Measurements from ENCODE around the gene PRDM7. TPM values are rescaled to one million over a fixed set of nuclear protein-coding genes. Genes with fewer than 3 reads are reported as not detected.

The PRDM7 gene
- total RNA-seq, 3 donors from 2014 or later: not detected

DNA sequence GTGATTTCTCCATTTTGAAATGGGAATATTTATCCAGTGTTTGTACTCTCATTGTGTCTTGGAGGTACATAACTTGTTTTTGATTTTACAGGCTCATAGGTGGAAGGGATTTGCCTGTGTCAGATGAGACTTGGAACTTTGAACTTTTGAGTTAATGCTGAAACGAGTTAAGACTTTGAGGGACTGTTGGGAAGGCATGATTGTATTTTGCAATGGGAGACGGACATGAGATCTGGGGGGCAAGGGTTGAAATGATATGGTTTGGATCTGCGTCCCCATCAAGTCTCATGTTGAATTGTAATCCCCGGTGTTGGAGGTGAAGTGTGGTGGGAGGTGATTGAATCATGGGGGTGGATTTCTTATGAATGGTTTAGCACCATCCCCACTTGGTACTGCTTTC is 21.8 kb downstream of the PRDM7 start:
- DNase-seq: no peak
- Histone ChIP-seq H3K4me1 (ENCODE audit: low read depth) (no peaks in the 10 kb centered on the region), H3K36me3 (ENCODE audit: low read depth) (no peaks in the 10 kb centered on the region), H3K9me3 (peaks cover 11% of the 10 kb centered on the region), H3K4me3 (no peak overlapping the region)
- TF ChIP-seq, protein P1, sequence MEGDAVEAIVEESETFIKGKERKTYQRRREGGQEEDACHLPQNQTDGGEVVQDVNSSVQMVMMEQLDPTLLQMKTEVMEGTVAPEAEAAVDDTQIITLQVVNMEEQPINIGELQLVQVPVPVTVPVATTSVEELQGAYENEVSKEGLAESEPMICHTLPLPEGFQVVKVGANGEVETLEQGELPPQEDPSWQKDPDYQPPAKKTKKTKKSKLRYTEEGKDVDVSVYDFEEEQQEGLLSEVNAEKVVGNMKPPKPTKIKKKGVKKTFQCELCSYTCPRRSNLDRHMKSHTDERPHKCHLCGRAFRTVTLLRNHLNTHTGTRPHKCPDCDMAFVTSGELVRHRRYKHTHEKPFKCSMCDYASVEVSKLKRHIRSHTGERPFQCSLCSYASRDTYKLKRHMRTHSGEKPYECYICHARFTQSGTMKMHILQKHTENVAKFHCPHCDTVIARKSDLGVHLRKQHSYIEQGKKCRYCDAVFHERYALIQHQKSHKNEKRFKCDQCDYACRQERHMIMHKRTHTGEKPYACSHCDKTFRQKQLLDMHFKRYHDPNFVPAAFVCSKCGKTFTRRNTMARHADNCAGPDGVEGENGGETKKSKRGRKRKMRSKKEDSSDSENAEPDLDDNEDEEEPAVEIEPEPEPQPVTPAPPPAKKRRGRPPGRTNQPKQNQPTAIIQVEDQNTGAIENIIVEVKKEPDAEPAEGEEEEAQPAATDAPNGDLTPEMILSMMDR (IDR thresholded peaks at IDR 0.05): no peak
- ATAC-seq: no peak
- intact Hi-C loops (cut with DNase I, micrococcal nuclease): no loop called here

DNA sequence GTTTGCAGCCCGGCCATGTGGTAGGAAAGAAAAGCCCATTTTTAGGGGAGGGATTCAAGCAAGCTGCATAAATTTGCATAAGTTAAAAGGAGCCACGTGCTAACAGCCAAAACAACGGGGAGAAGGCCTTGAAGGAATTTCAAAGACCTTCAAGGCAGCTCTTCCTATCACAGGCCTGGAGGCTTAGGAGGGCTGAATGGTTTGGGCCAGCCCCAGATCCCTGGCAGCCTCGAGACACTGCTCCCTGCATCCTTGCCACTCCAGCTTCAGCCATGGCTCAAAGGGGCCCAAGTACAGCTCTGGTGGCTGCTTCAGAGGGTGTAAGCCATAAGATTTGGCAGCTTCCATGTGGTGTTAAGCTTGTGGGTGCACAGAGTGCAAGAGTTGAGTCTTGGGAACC is 22.6 kb downstream of the PRDM7 start:
- TF ChIP-seq, protein P1 (IDR thresholded peaks at IDR 0.05): no peak
- Histone ChIP-seq H3K4me1 (ENCODE audit: low read depth) (no peaks in the 10 kb centered on the region), H3K9me3 (peaks cover 11% of the 10 kb centered on the region), H3K36me3 (ENCODE audit: low read depth) (no peaks in the 10 kb centered on the region), H3K4me3 (no peak overlapping the region)
- no peak for ATAC-seq
- intact Hi-C loops (cut with DNase I, micrococcal nuclease): no loop called here
- DNase-seq: no peak

DNA sequence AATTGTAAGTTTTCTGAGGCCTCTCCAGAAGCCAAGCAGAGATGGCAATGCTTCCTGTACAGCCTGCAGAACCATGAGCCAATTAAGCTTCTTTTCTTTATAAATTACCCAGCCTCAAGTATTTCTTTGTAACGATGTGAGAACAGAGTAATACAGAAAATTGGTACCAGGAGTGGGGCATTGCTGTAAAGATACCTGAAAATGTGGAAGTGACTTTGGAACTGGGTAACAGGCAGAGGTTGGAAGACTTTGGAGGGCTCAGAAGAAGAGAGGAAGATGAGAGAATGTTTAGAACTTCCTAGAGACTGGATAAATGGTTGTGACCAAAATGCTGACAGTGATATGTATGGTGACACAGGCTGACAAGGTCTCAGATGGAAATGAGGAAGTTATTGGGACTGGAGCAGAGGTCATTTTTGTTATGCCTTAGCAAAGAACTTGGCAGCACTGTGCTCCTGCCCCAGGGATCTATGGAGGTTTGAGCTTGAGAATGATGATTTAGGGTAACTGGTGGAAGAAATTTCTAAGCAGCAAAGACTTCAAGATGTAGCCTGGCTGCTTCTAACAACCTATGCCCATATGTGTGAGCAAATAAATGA is 23.1 kb downstream of the PRDM7 start:
- H3K4me3 ChIP-seq: no peak overlapping the region
- TF ChIP-seq, protein P1 (IDR thresholded peaks at IDR 0.05): no peak
- ATAC-seq (no peak), DNase-seq (no peak)
- no peaks in the 10 kb centered on the region for H3K4me1 ChIP-seq (ENCODE audit: low read depth)
- no peaks in the 10 kb centered on the region for H3K36me3 ChIP-seq (ENCODE audit: low read depth)
- H3K9me3 ChIP-seq: peaks cover 11% of the 10 kb centered on the region
- intact Hi-C loops (cut with DNase I, micrococcal nuclease): no loop called here

DNA sequence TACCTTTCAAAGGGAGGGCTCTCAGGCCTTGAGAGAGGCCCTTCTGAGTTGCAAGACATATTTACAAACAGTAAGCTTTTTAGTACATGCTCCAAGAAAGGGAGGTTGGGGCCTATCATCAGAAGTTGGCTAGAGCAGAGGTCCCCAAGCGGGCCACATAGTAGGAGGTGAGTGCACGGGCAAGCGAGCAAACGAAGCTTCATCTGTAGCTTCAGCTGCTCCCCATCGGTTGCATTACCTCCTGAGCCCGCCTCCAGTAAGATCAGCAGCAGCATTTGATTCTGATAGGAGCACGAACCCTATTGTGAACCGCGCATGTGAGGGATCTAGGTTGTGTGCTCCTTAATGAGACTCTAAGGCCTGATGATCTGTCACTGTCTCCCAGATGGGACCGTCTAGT is 26.2 kb downstream of the PRDM7 start:
- TF ChIP-seq, protein P1 (IDR thresholded peaks at IDR 0.05): no peak

DNA sequence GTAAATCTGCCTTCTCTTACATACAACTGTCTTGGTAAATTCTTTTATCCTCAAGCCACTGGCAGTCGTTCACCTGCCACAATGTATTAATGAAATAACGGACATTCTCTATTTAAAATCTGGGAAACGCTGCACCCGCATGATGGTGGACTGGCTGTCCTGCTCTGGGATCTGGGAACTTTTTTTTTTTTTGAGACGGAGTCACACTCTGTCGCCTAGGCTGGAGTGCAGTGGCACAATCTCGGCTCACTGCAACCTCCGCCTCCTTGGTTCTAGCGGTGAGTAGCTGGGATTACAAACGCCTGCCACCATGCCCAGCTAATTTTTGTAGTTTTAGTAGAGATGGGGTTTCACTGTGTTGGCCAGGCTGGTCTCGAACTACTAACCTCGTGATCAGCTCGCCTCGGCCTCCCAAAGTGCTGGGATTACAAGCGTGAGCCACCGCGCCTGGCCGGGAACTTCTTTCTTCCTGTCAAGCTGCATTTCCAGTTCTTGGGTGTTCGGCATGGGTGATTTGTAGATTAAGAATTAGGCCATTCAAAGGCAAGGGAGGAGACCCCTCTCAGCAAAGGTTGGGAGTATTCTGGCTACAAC is 28.3 kb downstream of the PRDM7 start:
- Histone ChIP-seq H3K9me3 (no peaks in the 10 kb centered on the region), H3K4me3 (no peak overlapping the region), H3K4me1 (ENCODE audit: low read depth) (peaks cover 18% of the 10 kb centered on the region), H3K36me3 (ENCODE audit: low read depth) (no peaks in the 10 kb centered on the region)
- no peak for ATAC-seq
- TF ChIP-seq, protein P1 (IDR thresholded peaks at IDR 0.05): no peak
- intact Hi-C loops (cut with DNase I, micrococcal nuclease): no loop called here
- no peak for DNase-seq

More for the DNA sequence above, 26.2 kb downstream of the PRDM7 start:
- Histone ChIP-seq H3K36me3 (ENCODE audit: low read depth) (no peaks in the 10 kb centered on the region), H3K4me3 (no peak overlapping the region), H3K4me1 (ENCODE audit: low read depth) (peaks cover 11% of the 10 kb centered on the region), H3K9me3 (peaks cover 11% of the 10 kb centered on the region)
- intact Hi-C loops (cut with DNase I, micrococcal nuclease): no loop called here
- ATAC-seq (no peak), DNase-seq (no peak)
